Middle frontal gyrus (tissue), 1 donor: ENCODE results near the gene RASSF5.
"Not testable (repeated sequence)": the region's sequence is repeated elsewhere in the genome, so short reads cannot be mapped to it uniquely, and the experiment has no call there.

Source experiments
- DNase-seq: peaks from one replicate; pipeline ENCODE4 v3.0.0-alpha.2; 2015; ENCODE audit warnings: low spot score; ENCODE audit errors: extremely low spot score

Gene RASSF5

GRCh38 chr1:206476058-206476457, 31.3 kb upstream of the RASSF5 start:
- no peak for DNase-seq

DNA sequence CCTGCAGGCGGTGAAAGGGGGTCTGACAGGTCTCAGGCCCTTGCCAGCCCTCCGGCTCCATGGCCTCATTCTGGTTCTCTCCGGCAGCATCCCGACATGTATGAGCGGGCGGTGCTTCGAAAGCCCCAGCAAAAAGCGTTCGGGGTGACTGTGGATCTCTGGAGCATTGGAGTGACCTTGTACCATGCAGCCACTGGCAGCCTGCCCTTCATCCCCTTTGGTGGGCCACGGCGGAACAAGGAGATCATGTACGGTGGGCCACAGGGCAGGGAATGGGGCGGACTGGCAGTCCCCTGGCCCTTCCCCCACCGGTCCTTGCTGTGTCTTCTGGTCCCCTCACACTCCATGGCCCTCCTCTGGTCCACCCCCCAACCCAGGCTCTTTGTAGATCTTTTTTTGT, 30.7 kb upstream of the RASSF5 start:
- no peak for DNase-seq

DNA sequence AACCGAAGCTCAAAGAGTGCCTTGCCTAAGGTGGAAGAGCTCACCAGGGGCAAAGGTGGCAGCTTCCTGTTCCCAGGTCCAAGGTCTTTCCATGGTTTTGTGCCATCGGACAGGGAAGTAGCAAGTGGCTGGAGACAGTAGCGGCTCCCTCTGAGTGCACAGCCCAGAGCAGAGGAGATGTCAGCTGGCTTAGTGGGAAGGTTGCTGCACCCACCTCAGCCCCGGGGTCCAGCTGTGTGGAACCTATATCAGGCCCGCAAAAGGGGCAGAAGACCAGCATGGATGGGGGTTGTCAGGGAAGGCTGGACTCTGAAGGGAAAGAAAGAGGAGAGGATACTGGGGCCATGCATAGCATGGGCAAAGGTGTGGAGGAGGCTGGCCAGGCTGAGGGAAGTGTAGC, 30.2 kb upstream of the RASSF5 start:
- DNase-seq = no peak

DNA sequence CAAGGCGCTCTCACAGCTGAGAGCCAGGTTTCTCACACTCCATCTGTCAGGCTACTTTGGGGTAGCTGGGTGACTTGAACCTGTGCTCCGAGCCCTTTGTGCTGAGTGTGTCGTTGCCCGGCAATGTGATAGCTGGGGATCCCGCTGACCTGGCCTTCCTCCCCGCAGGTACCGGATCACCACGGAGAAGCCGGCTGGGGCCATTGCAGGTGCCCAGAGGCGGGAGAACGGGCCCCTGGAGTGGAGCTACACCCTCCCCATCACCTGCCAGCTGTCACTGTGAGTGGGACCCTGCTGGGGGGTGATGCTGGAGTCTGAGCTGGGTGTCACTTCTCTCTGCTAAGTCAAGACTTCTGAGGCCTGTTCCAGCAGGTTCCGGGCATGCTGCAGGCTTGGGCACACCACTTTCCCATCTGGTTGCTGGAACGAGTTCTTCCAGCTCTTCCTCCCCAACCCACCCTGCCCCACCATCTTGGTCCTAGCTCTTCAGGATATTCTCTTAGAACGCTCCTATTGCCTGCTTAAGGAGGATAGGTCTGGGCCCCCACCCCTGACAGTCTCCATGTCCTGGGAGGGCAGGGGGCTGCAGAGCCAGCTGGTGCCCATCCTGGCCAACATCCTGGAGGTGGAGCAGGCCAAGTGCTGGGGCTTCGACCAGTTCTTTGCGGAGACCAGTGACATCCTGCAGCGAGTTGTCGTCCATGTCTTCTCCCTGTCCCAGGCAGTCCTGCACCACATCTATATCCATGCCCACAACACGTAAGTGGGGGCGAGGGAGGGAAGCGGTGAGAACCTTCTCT, 29.6 kb upstream of the RASSF5 start:
- no peak for DNase-seq

DNA sequence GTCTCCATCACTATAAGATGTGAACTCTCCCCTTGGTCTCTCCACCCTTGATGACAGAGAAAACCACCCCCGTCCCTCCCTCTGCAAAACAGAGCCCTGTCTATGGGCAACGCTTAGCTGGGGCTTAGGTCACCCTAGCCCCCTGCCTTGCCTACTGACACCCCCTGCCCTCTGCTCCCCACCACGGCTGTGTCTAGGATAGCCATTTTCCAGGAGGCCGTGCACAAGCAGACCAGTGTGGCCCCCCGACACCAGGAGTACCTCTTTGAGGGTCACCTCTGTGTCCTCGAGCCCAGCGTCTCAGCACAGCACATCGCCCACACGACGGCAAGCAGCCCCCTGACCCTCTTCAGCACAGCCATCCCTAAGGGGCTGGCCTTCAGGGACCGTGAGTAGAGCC, 28.6 kb upstream of the RASSF5 start:
- DNase-seq = no peak

DNA sequence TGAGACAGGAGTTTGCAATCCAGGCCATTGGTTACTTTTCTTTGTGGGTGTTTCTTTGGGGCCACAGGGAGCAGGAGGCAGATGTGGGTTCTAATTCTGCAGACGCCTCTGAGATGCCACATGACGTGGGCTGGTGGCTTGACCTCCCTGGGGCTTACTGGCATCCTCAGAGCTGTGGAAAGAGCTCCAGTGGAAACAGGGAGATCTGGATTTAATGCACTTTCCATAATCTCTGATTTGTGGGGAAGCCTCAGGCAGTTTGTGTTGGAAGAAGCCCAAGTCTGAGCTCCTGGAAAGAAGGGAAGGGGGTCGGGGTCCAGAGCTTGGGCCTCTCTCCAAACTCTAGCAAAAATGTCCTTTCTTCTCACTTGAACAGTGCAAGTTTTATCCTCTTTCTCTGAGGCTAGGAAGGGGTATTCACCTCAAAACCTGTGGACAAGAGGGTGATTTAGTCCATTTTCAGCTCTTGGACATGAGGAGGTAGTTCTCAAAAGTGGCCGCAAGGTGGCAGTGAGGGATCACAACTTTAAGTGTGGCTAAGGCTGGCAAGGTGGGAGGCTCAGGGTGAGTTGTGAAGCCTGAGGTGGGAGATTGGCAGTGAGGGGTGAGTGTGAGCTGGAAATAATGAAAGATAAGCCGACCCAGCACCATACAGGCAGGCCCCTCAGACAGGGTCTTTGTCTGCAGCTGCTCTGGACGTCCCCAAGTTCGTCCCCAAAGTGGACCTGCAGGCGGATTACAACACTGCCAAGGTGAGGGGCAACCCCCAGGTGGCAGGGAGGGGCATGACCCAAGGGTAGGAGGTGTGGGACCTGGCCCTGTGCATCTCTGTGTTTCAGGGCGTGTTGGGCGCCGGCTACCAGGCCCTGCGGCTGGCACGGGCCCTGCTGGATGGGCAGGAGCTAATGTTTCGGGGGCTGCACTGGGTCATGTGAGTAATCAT, 27.9 kb upstream of the RASSF5 start:
- DNase-seq = peak; percentile 52

DNA sequence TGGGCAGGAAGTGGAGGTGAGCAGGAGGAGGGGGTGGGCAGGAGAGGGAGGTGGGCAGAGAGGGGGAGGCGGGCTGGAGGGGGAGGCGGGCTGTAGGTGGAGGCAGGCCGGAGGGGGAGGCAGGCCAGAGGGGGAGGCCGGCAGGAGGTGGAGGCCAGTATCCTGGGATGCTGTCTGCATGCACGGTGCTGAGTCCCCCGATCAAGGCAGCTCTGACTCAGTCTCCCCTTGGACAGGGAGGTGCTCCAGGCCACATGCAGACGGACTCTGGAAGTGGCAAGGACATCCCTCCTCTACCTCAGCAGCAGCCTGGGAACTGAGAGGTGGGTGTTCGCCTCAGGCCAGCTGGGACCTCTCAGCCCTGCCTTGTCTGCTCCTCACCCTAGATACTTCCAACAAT, 27.1 kb upstream of the RASSF5 start:
- no peak for DNase-seq

- no peak for DNase-seq
Observed at GRCh38 chr1:206482611-206483010, 24.7 kb upstream of the RASSF5 start.

GRCh38 chr1:206483864-206484263, 23.5 kb upstream of the RASSF5 start:
- DNase-seq = not testable (repeated sequence)

DNA sequence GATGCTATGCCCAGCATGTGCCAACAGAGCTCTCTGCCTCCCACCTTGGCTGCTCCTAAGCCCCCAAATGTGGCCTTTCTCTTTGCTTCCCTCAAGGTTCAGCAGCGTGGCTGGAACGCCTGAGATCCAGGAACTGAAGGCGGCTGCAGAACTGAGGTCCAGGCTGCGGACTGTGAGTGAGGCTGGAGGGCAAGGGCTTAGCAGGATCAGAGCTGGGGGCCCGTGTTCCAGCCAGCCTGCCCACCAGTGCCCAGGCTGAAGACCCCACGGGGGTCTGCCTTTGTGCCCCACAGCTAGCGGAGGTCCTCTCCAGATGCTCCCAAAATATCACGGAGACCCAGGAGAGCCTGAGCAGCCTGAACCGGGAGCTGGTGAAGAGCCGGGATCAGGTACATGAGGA, 22.4 kb upstream of the RASSF5 start:
- DNase-seq = no peak

GRCh38 chr1:206486995-206487788, 20.1 kb upstream of the RASSF5 start:
- DNase-seq = no peak

- DNase-seq = no peak
Observed at GRCh38 chr1:206487970-206488369, 19.4 kb upstream of the RASSF5 start.

DNA sequence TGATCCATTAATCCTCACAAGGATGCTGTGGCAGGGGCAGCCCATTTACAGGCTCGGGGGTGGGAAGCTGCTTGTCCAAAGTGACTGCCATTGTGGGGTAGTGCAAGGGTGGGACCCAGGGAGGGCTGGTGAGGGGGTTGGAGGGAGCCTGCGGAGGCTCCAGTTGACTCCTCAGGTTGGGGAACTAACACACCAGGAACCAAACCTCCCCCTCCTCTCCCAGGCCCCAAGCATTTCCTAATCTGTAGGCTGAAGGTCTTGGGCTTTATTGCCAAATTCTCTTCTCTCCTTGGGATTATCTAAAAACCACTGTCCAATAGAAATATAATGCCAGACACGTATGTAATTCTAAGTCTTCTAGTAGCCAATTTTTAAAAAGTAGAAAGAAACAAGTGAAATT, 18.9 kb upstream of the RASSF5 start:
- no peak for DNase-seq

GRCh38 chr1:206489980-206490770, 17.2 kb upstream of the RASSF5 start:
- peak; percentile 47 for DNase-seq

GRCh38 chr1:206490771-206491405, 16.4 kb upstream of the RASSF5 start:
- DNase-seq = no peak

DNA sequence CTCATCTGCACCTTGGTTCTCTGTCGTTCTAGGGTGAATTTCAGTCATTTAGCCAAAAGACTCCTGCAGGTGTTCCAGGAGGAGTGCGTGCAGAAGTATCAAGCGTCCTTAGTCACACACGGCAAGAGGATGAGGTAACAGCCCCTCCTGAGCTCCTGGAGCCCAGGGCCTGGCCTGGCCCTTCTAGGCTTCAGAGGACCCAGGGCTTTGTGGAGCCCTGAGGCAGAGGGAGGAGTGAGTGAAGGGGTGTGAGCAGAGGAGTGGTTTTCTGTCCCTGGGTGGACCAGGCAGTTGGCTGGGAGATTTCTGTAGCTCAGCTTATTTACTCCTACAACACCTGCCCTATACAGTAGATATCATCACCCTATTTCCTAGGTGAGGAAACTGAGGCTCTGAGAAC, 15.7 kb upstream of the RASSF5 start:
- no peak for DNase-seq

DNA sequence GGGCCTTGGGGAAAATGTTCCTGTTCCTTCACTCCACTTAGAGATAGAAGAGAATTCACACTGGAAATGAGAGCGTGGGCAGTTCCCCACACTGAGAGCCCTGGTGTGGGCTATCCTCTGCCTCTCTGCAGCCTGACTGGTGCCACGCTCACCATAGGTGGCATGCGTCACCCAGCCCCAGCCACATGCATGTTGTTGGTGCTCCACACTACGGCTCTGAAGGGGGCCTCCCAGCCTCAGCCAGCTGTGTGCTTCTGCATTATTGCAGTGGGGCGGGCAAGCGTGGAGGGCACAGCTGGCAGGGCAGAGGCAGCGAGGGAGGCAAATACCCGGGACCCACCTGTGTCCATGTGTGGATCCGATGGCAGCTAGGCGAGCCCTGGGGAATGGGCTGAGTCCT, 14.7 kb upstream of the RASSF5 start:
- DNase-seq = no peak

DNA sequence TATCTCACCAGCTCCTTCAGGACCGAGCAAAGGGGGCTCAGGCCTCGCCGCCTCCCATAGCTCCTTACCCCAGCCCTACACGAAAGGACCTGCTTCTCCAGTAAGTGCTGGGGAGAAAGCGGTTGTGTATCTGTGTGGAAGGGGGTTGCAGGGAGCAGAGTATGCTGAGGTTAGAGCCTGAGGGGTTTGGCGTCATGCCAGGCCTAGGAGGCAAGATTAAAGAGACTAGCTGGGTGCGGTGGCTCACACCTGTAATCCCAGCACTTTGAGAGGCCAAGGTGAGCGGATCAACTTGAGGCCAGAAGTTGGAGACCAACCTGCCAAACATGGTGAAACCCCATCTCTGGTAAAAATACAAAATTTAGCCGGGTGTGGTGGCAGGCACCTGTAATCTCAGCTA, 14.1 kb upstream of the RASSF5 start:
- no peak for DNase-seq

DNA sequence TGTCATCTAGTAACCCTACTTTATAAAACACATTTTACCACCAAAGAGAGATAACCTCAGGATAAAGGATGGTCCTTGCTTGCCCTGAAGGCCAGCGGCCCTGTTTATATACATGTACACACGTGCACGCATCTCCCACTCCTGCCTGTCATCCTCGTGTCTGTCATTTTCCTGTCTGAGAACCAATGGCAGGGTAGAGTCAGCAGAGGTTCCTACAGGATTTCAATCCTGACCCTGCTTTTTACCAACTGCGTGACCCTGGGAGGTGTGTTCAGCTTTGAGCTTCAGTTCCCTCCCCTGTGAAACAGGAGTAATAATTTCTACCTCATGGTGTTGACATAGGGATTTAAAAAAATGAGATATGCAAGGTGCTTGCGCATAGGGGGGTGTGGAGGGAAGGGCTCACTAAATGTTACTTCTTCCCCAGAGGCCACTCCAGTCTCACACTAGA, 12.3 kb upstream of the RASSF5 start:
- DNase-seq = no peak

GRCh38 chr1:206495493-206496046, 11.8 kb upstream of the RASSF5 start:
- no peak for DNase-seq
